ENCODE results near the gene AUTS2. TPM values are rescaled to one million over a fixed set of nuclear protein-coding genes. Genes with fewer than 3 reads are reported as not detected.

AUTS2 gene
- total RNA-seq, 1 experiment from 2014 or later: 256 TPM

DNA sequence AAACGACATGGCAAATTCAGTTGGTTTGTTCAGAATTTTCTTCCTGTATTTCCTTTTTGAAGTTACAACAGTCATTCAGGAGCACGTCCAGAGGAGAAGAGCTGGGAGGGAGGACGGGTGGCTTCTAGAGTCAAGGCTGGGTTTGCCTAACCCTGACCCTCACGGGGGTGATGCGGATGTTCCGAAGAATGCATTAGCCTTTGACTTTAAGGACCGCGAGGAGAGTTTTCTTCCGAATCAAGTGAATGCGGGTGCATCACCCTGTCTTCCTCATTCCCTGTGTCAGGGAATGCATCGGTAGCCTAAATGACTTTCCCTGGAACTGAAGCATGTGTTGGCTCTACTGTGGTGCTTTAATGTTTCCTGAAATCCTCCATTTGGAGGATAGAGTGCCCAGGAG lies 1137.0 kb downstream of the AUTS2 start:
- no peak for TF ChIP-seq CTCF (conservative IDR thresholded peaks at IDR 0.05)
- Histone ChIP-seq H4K5ac (ENCODE audit: insufficient read length, low read depth, low read length) (no peak overlapping the region), H3K27me3 (ENCODE audit: insufficient read depth, low read length) (no peaks in the 10 kb centered on the region), H3K79me2 (ENCODE audit: insufficient read depth, low read length) (peaks cover 24% of the 10 kb centered on the region; the same call in 1 of the 2 replicates), H2BK15ac (ENCODE audit: low read depth, low read length) (no peak overlapping the region), H3K18ac (ENCODE audit: insufficient read length, low read depth, low read length) (no peak overlapping the region), H3K23me2 (ENCODE audit: insufficient read length, low read depth, low read length, poor library complexity, severe bottlenecking) (no peaks in the 10 kb centered on the region), H2AK5ac (ENCODE audit: insufficient read length, low read length) (no peak overlapping the region), H3K14ac (ENCODE audit: insufficient read depth, low read length) (no peak overlapping the region), H4K20me1 (ENCODE audit: control insufficient read depth, insufficient read depth, insufficient read length) (no peaks in the 10 kb centered on the region), H3K9ac (ENCODE audit: extremely low read depth, insufficient read length, low read length) (no peak overlapping the region), H3K4me2 (ENCODE audit: insufficient read depth, insufficient read length, low read length) (no peak overlapping the region), H3K9me3 (ENCODE audit: control insufficient read depth, low read depth, low read length) (no peaks in the 10 kb centered on the region), H2BK20ac (ENCODE audit: low read depth, low read length, poor library complexity, severe bottlenecking) (no peak overlapping the region), H4K8ac (replicated peaks; ENCODE audit: insufficient read length, low read depth, low read length) (no peak overlapping the region), H2BK5ac (ENCODE audit: insufficient read length, low read length) (no peak overlapping the region), H2BK12ac (ENCODE audit: insufficient read length, low read depth, low read length) (no peak overlapping the region), H3K79me1 (ENCODE audit: insufficient read depth, low read depth, low read length, poor library complexity, severe bottlenecking) (peaks cover 10% of the 10 kb centered on the region), H2BK120ac (ENCODE audit: low read depth, low read length, poor library complexity, severe bottlenecking) (no peak overlapping the region), H3K23ac (ENCODE audit: insufficient read length, low read depth, low read length) (no peak overlapping the region), H3K56ac (ENCODE audit: insufficient read length, low read depth, low read length) (no peak overlapping the region), H3K4me1 (ENCODE audit: insufficient read depth, low read length) (peaks cover 12% of the 10 kb centered on the region; the same call in 1 of the 2 replicates), H3T11ph (ENCODE audit: low read length) (no peak overlapping the region), H3K4ac (ENCODE audit: low read depth, low read length) (no peak overlapping the region), H3K27ac (ENCODE audit: insufficient read length, low read depth, low read length) (no peak overlapping the region), H4K91ac (ENCODE audit: insufficient read length, low read depth, low read length) (no peak overlapping the region), H2AFZ (ENCODE audit: low read length) (no peak overlapping the region)
- Mint-ChIP-seq H3K4me3 (no peak overlapping the region), H3K27me3 (ENCODE audit: low read depth) (no peaks in the 10 kb centered on the region), H3K36me3 (ENCODE audit: insufficient read depth in 1 of 3, low read depth in 3 of 3) (peaks cover 12 to 53% (median 53%) of the 10 kb centered on the region in 3 experiments), H3K9me3 (peaks cover 2 to 5% of the 10 kb centered on the region in 2 experiments; a peak in 1 of 5 replicates), H3K27ac (peak overlapping the region in 2 of 3 experiments; percentile 54 to 56; a peak in 3 of 7 replicates), H3K4me1 (peaks cover 71 to 90% of the 10 kb centered on the region in 2 experiments)
- DNase-seq: no peak
- no CpG with 5 or more reads among the region's 11 CpGs for WGBS (ENCODE audit: extremely low coverage, insufficient read length, low lambda C conversion rate)

All from H9 (cell line).